ENCODE measurements around the gene DNHD1.
A peak's percentile ranks its signal among the peaks of the same experiment; 100 is the strongest.

The DNHD1 gene

GRCh38 chr11:6618117-6619003 is 121.3 kb downstream of the DNHD1 start:
- no peak for DNase-seq (ENCODE audit: insufficient read length)
- TF ChIP-seq TAF1 (IDR thresholded peaks at IDR 0.05; ENCODE audit: borderline replicate concordance, low read depth, low read length) (no peak), POLR2AphosphoS5 (IDR thresholded peaks at IDR 0.05; ENCODE audit: low read depth, low read length) (no peak), POLR2A (IDR thresholded peaks at IDR 0.05; ENCODE audit: low read depth, low read length) (no peak)
- FAIRE-seq = peak; percentile 74

DNA sequence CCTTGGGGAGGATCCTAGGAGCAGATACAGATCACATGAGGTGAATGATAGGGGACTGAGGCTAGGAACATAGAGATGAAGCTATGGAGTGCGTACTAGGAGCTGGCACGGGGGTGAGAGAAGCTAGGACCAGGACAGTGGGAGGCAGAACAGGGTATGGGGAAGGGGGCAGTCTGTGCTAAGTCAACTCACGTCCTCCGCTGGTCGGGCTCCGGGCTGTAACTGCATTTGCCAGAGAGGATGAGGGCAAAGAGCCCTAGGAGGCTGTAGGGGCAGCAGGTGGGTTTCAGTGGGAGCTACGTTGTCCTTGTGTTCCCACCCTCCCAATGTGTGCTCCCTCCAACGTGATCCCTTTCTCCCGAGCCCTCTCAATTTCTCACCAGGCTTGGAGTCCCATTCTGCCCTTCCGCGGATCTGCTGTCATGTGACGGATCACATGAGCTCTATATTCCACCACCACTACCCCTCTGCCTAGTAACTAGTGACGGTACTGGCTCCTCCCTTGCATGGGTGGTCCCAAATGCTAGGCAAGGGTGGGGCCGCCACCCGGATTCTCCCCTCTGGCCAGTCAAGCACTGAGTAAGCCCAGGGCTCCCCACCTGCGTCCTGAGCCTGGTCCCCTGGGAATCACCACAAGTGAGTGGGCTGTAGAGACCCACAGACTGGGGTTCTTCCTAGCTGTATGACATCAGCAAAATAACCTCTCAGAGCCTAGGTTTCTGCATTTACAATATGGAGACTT is 122.1 kb downstream of the DNHD1 start, which contains the start of gene TPP1:
TSS of gene TPP1 (minus strand) at position 419 of the 742 bp plus-strand sequence. CDS start at position 397, 22 bp downstream.
- peak; percentile 94 for DNase-seq (ENCODE audit: insufficient read length)
- TF ChIP-seq POLR2A (IDR thresholded peaks at IDR 0.05; ENCODE audit: low read depth, low read length) (peak; percentile 63), TAF1 (IDR thresholded peaks at IDR 0.05; ENCODE audit: borderline replicate concordance, low read depth, low read length) (no peak; the same call in 1 of the 2 replicates), POLR2AphosphoS5 (IDR thresholded peaks at IDR 0.05; ENCODE audit: low read depth, low read length) (no peak)

DNA sequence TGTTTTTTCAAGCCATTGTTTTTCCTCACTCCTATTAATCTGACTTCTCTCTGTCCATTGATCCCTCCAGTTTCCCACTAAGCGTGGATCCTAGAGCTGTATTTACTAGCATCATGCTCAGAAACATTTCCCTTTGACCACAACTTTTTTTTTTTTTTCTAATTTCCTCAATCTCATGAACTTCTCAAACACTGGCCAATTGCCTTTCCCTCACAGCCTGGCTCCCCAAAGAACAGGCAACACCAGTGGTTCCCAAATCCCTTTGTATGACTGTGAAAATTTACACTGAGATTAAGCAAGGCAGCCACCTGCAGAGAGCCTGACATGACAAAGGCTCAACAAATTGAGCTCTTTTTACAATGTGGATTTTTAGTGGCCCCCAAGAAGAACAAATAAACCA is 123.6 kb downstream of the DNHD1 start:
- FAIRE-seq = no peak
- TF ChIP-seq TAF1 (IDR thresholded peaks at IDR 0.05; ENCODE audit: borderline replicate concordance, low read depth, low read length) = no peak
- no peak for TF ChIP-seq POLR2AphosphoS5 (IDR thresholded peaks at IDR 0.05; ENCODE audit: low read depth, low read length)
- TF ChIP-seq POLR2A (IDR thresholded peaks at IDR 0.05; ENCODE audit: low read depth, low read length) = no peak
- DNase-seq (ENCODE audit: insufficient read length) = no peak

More for the DNA sequence above, 122.1 kb downstream of the DNHD1 start, which contains the start of gene TPP1:
- FAIRE-seq = peak; percentile 100

All from GM12892 (cell line).